GM20000 (cell line): ENCODE measurements around the gene ZNF628.

Source experiments
- DNase-seq: peaks from one replicate; pipeline ENCODE4 v3.0.0; 2012; ENCODE audit warnings: low spot score
- CTCF ChIP-seq: IDR thresholded peaks from 2 replicates; pipeline ENCODE4 v1.5.1; 2012; ENCODE audit warnings: mild to moderate bottlenecking, control low read depth; ENCODE audit errors: extremely low read depth, missing control alignments

The ZNF628 gene

GRCh38 chr19:55497763-55498162 is 21.3 kb downstream of the ZNF628 start:
- no peak for DNase-seq
- TF ChIP-seq CTCF = no peak

- no peak for DNase-seq
- TF ChIP-seq CTCF = no peak
Observed at GRCh38 chr19:55498246-55498840, 21.9 kb downstream of the ZNF628 start.

GRCh38 chr19:55500368-55500952 is 24.0 kb downstream of the ZNF628 start:
- no peak for TF ChIP-seq CTCF
- DNase-seq = no peak

- no peak for TF ChIP-seq CTCF
- no peak for DNase-seq
Observed at GRCh38 chr19:55502197-55502952, 26.0 kb downstream of the ZNF628 start.

GRCh38 chr19:55503157-55503501 is 26.7 kb downstream of the ZNF628 start:
- no peak for DNase-seq
- no peak for TF ChIP-seq CTCF

- TF ChIP-seq CTCF = peak; percentile 98
Observed at GRCh38 chr19:55503502-55504251, 27.3 kb downstream of the ZNF628 start.

GRCh38 chr19:55504252-55504603 is 27.8 kb downstream of the ZNF628 start:
- no peak for TF ChIP-seq CTCF
- no peak for DNase-seq

More at GRCh38 chr19:55503502-55504251, 27.3 kb downstream of the ZNF628 start:
- DNase-seq = peak; percentile 98
